T-helper 1 cell (primary cell): ENCODE results near the gene KDF1.

Experiments
- DNase-seq, 5 donors: peaks; one replicate each; pipeline ENCODE4 v3.0.0-alpha.2; 2012 to 2020

Gene KDF1

GRCh38 chr1:26913754-26914619, 46.3 kb downstream of the KDF1 start, which contains the start of gene NR0B2:
TSS of gene NR0B2 (minus strand) at chr1:26913975. CDS start at chr1:26913940, 35 bp downstream.
- DNase-seq, result no peak

GRCh38 chr1:26913389-26913753, 46.9 kb downstream of the KDF1 start:
- DNase-seq, result no peak

GRCh38 chr1:26912147-26912490, 48.1 kb downstream of the KDF1 start:
- no peak for DNase-seq

GRCh38 chr1:26911399-26912146, 48.7 kb downstream of the KDF1 start:
- DNase-seq, result no peak

- DNase-seq, result no peak
Measured at GRCh38 chr1:26910343-26911160, 49.7 kb downstream of the KDF1 start.

GRCh38 chr1:26909951-26910342, 50.3 kb downstream of the KDF1 start:
- DNase-seq, result no peak

- no peak for DNase-seq
Measured at GRCh38 chr1:26907071-26907917, 53.0 kb downstream of the KDF1 start.

- DNase-seq, result no peak
Measured at GRCh38 chr1:26900815-26901511, 59.3 kb downstream of the KDF1 start.

GRCh38 chr1:26900001-26900814, 60.1 kb downstream of the KDF1 start, which contains the start of gene GPATCH3:
TSS of gene GPATCH3 (minus strand) at chr1:26900467. CDS start at chr1:26900442, 25 bp downstream.
- DNase-seq, result peak; percentile 73 to 89 (median 84)
